NB4 (cell line): ENCODE results near the gene ARHGEF37.
"Not testable (repeated sequence)": the region's sequence is repeated elsewhere in the genome, so short reads cannot be mapped to it uniquely, and the experiment has no call there.

ENCODE experiments used
- CTCF ChIP-seq: IDR thresholded peaks from one replicate; pipeline ENCODE4 v1.5.1; 2012; ENCODE audit warnings: low read depth, low read length
- MAX ChIP-seq: IDR thresholded peaks from 2 replicates; pipeline ENCODE4 v1.6.1; 2011; ENCODE audit warnings: low read depth, low read length
- MYC ChIP-seq: IDR thresholded peaks from 2 replicates; pipeline ENCODE4 v1.6.1; 2011; ENCODE audit warnings: low read depth, low read length
- POLR2A ChIP-seq: IDR thresholded peaks from 2 replicates; pipeline ENCODE4 v1.6.1; 2011; ENCODE audit warnings: mild to moderate bottlenecking; ENCODE audit not compliant: insufficient read length; ENCODE audit errors: extremely low read depth

- TF ChIP-seq CTCF, POLR2A, MAX, MYC: not testable (repeated sequence)
These were observed 67.4 kb downstream of the ARHGEF37 start for GRCh38 chr5:149648464-149649393.
